Activated CD4-positive, alpha-beta T cell treated with anti-CD3 and anti-CD28 coated beads for 48 hours (primary cell): ENCODE results near the gene FNDC3B.
A peak's percentile ranks its signal among the peaks of the same experiment; 100 is the strongest.

Experiments used
- DNase-seq: peaks from one replicate; pipeline ENCODE4 v3.0.0-alpha.2; 2020

Gene FNDC3B

DNA sequence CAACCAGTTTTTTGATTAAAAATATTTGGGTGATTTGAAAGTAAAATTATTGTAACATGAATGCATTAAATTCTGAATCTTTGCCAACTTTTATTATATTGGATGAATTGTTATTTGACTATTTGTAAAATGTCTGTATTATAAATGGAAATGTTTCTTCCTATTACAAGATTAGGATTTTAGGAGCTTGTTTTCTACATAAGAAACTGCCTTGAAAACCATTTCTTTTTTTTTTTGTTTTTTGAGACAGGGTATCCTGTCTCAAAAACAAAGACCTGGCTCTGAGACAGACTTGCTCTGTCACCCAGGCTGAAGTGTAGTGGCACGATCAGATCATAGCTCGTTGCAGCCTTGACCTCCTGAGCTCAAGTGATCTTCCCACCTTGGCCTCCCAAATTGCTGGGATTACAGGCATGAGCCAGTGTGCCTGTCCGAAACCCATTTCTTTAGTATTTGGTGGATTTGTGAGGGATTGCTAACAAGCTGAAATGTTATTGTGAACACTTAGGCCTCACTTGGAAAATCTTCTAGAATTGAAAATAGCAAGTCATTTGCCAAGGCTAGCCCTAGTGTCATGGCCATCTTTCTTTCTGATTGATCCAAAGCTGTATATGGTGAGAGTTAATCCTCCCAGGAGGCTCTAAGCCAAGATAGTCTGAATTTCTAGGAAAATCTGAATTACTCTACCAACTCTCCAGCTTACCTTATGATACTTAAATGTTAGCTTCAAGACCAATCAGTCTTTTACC lies 100.3 kb downstream of the FNDC3B start:
- no peak for DNase-seq

DNA sequence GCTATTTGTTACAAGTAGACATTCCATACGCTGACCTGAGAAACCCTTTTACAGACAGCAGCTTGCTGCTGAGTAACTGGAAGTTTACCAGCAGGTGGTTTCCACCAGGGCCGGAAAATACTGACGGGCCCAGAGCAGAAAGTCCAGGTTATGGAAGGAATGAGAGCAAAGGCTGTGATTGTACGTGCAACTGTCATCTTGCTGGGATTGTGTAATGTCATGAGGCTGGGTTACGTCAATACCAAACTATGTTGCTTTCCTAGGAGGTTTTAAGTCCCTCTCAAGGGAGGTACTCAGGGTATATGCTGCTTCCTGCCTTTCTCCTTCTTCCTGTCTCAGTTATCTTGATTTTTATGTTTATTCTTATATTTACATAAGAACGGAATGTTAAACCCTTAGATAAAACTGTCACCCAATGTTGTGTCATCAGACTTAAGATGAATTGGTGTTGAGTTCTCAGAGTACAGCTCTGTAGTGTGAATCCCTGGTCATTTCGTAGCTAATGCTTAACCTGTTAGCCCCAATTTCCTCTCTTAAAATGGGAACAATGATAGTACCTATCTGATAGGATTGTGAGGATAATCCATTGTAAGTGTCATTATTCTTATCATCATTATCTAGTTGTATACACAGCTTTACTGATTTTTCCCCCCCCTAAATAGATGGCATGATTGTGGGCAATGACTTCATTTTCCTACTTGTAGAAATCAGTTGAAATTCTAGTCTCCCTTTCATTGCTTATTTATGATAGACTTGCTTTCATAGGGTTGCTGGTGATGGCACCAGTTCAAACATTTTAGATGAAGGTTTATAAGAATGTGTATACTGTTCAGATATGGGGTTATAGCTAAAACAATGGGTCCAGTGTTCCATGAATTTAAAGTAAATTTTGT lies 101.4 kb downstream of the FNDC3B start:
- DNase-seq: no peak

DNA sequence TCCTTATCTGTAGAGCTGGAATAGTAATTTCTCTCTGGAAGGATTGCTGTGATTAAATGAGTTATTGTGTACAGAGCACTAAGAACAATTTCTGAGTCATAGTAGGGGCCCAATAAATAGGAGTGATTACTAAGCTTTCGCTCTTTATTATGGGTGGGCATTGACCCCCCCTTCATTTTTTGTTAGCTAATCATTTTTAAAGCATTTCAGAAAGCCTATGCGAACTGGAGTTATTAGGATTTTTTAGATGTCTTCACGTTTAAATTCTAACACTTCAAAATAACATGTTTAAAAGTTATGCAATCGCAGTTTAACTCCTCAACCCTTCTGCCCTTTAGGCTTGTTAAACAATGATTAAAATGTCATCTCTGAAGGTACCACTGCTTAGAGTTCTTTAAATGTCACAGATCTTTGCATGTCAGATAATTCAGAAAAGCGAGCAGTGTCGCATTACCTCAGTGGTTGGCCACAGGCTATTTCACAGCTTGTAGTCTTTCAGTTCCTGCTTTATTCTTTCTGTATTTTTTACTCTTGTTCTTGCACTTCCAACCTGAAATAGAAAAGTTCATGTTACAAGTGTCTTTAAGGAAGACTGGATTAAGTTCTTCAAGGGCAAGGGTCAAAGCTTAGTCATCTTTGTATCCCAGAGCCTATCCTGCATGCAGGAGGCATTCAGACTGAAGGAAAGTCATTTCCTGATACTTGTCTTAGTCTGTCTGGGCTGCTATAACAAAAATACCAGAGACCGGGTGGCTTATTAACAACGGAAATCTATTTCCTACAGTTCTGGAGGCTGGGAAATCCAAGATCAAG lies 102.9 kb downstream of the FNDC3B start:
- no peak for DNase-seq

GRCh38 chr3:172142864-172143451 lies 103.6 kb downstream of the FNDC3B start:
- no peak for DNase-seq

GRCh38 chr3:172143739-172144497 lies 104.5 kb downstream of the FNDC3B start:
- no peak for DNase-seq

GRCh38 chr3:172144601-172145000 lies 105.2 kb downstream of the FNDC3B start:
- no peak for DNase-seq

GRCh38 chr3:172145031-172145686 lies 105.8 kb downstream of the FNDC3B start:
- DNase-seq: no peak

DNA sequence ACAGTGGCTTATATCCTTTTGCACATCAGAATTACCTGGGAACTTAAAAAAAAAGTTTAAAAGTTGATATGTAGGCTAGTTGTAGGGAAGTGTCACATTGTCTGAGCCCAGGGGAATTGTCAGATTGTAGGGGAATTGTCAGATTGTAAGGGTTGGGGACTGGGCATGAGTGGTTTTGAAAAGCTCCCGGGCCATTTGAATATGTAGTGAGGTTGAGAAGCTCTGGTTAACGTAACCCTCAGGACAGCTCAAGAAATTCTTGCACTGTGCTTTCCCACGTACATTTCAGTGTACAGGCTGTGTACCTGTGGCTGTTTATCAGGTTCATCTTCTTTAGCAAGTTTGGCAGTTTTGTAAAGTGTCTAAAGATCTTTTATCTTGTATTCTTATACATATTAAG lies 107.0 kb downstream of the FNDC3B start:
- no peak for DNase-seq

DNA sequence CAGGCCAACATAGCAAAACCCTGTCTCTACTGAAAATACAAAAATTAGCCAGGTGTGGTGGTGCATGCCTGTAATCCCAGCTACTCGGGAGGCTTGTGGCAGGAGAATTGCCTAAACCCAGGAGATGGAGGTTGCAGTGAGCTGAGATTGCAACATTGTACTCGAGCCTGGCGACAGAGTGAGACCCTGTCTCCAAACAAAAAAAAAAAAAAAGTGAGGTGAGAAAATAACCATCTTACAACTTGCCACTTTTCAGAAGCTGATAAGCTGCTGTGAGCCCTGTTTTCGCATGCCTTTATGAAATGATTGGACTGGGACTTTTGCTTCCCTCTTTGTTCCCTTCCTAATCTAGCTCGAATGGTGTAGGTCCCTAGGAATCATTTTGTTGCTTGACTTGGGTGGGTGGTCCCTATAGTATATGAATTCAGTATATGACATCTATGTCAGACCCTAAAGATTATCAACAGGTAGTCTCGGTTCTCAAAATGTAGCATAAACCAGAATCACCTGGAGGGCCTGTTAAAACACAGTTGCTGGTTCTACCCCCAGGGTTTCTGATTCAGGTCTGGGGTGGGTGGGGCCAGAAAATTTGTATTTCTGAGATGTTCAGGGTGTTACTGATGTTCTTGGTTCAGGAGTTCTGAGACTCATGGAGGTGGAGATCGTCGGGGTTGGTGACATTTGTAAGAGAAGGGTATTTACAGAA lies 107.9 kb downstream of the FNDC3B start:
- no peak for DNase-seq

- no peak for DNase-seq
These were observed 108.9 kb downstream of the FNDC3B start for GRCh38 chr3:172148241-172148640.

- DNase-seq: no peak
These were observed 109.6 kb downstream of the FNDC3B start for GRCh38 chr3:172148702-172149565.

DNA sequence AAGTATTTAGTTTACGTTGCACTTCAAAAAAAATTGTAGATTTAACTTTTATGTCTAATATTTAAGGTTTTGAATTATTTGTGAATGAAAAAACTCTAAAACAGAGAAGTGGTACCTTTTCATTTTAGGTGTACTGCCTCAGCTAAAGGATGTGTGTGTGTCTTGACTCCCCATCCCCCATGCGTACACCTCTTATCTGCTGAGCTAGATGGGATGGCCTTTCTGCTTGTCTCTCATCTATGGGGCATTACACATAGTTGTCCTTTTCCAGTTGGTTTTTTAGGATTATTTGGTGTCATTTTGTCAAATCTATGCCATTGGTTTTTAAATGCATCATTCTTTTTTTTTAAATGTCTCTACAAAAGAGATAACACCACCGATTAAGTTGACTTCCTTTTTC lies 110.9 kb downstream of the FNDC3B start:
- DNase-seq: no peak

DNA sequence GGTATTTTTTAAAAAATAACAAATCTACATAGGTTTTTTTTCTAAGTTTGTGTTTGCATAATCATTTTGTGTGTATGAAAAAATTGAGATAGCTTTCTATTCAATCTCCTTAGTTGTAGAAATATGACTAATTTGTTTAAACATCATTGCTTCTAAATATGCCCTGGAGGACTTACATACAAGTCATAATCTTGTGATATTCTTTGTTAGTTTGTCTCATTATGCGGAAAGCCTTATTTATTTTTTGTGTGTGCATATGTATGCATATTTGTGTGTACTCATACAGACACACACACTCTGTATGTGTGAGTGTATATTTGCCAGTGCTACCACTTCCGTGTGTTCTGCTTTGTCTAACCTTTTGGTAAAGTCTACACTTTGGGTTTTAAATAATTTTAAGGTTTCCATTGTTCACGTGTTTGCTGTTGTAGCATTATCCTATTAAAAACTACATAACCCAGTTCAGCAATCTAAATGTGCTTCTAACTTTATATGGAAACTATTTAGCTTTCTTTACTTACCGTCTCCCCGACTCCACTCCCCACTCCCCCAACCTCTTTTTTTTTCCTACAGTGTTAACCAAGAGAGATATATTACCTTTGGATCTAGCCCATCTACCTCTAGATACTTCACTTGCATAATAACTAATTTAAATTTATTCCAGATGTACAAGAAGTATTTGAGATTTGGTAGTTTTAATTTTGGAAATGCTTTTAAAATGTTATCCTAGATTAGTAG lies 111.7 kb downstream of the FNDC3B start:
- DNase-seq: no peak

DNA sequence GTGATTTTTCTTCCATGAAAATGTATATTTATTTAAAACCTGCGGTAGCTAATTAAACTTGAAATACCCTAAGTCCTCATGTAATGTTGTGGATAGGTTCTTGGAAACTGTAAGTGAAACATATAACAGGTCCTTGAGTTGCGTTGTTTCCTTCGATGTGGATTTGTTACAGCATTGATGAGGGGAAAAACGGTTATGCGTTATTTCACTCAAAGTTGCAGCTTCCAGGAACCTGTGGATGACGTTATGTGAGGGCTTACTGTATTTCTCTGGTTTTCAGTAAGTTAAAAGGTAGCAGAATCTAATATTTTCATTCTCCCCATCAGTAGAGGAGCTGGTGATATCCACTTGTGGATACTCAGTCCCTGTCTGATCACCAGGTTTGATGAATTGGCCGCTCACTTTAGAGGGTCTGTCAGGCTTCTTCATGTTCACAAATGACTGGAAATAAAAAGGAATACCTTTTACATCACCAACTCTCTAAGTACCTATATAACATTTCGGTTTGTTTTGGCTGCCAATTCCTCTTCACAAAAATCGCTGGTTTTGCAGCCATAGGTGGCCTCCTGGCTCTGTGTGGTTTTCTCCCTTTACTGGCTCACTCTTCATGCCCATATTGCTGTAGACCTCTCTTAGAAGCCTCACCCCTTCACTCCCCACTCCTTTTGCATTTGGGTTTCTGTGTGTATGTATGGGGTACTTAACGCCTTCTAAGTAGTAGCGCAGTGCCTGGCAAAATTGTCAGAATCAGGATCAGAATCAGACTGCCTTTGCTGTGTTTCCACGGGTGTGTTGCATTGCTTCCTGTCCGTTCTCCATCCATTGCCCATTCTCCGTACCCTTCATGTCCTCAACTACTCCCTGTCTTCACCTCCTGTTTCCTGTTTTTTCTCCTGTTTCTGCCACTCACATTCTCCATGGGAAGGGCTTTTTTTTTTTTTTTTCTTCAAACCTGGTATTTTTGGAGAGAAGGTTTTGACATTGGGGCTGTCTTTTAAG lies 112.6 kb downstream of the FNDC3B start:
- DNase-seq: no peak

- no peak for DNase-seq
These were observed 113.5 kb downstream of the FNDC3B start for GRCh38 chr3:172152874-172153273.

GRCh38 chr3:172153335-172153861 lies 114.0 kb downstream of the FNDC3B start:
- peak; percentile 62 for DNase-seq
